Mesodermal cell (in vitro differentiated cells): ENCODE data around the gene LRRC61.

Source experiments
- H3K27ac ChIP-seq: 2 replicates; pipeline ENCODE4 v1.7.0; 2013; ENCODE audit warnings: mild to moderate bottlenecking, low read depth, low read length, moderate library complexity; ENCODE audit not compliant: severe bottlenecking
- H3K36me3 ChIP-seq: 2 replicates; pipeline ENCODE4 v1.7.1; 2013; ENCODE audit warnings: mild to moderate bottlenecking, low read length, moderate library complexity; ENCODE audit not compliant: control insufficient read depth, insufficient read depth
- H3K4me1 ChIP-seq: one replicate; pipeline ENCODE4 v1.7.1; 2013; ENCODE audit warnings: mild to moderate bottlenecking, low read length; ENCODE audit not compliant: insufficient read depth, control insufficient read depth, poor library complexity, severe bottlenecking
- H3K4me3 ChIP-seq: 2 replicates; pipeline ENCODE4 v1.7.0; 2013; ENCODE audit warnings: low read length, control low read depth, mild to moderate bottlenecking; ENCODE audit not compliant: insufficient read depth, poor library complexity, severe bottlenecking; ENCODE audit errors: extremely low read depth
- H3K9me3 ChIP-seq: 2 replicates; pipeline ENCODE4 v1.7.1; 2013; ENCODE audit warnings: mild to moderate bottlenecking, low read length, moderate library complexity; ENCODE audit not compliant: control insufficient read depth
- WGBS, 2 experiments: methylation state at CpG; one replicate each; pipeline ENCODE4 v1.1.5; 2013; ENCODE audit warnings: missing lambda C conversion rate in 2 of 2; ENCODE audit not compliant: insufficient coverage in 2 of 2; 5-methylcytosine and 5-hydroxymethylcytosine counted together

Gene LRRC61

GRCh38 chr7:150371131-150371995 is 48.2 kb downstream of the LRRC61 start:
- H3K4me1 ChIP-seq = peaks cover 60% of the 10 kb centered on the region
- peaks cover 57% of the 10 kb centered on the region for H3K36me3 ChIP-seq
- H3K9me3 ChIP-seq = no peaks in the 10 kb centered on the region
- H3K4me3 ChIP-seq = no peak overlapping the region
- 95% methylated on average over 44 to 47 of the region's 48 CpGs for WGBS, 2 experiments
- peak overlapping the region; percentile 98 for H3K27ac ChIP-seq

GRCh38 chr7:150371996-150372270 is 48.8 kb downstream of the LRRC61 start:
- Histone ChIP-seq H3K9me3 (no peaks in the 10 kb centered on the region), H3K36me3 (peaks cover 57% of the 10 kb centered on the region), H3K4me3 (no peak overlapping the region), H3K27ac (peak overlapping the region; percentile 41), H3K4me1 (peaks cover 65% of the 10 kb centered on the region)
- WGBS, 2 experiments = 94 to 98% methylated on average over 22 to 30 of the region's 30 CpGs

- Histone ChIP-seq H3K27ac (peak overlapping the region; percentile 41), H3K36me3 (peaks cover 57% of the 10 kb centered on the region), H3K4me3 (no peak overlapping the region), H3K9me3 (no peaks in the 10 kb centered on the region), H3K4me1 (peaks cover 71% of the 10 kb centered on the region)
- 95 to 98% methylated on average over 63 to 77 of the region's 79 CpGs for WGBS, 2 experiments
These were observed 49.3 kb downstream of the LRRC61 start for GRCh38 chr7:150372271-150373048.

- H3K4me1 ChIP-seq = peaks cover 76% of the 10 kb centered on the region
- no peaks in the 10 kb centered on the region for H3K9me3 ChIP-seq
- WGBS, 2 experiments = 86 to 89% methylated on average over 15 of the region's 21 CpGs
- peaks cover 57% of the 10 kb centered on the region for H3K36me3 ChIP-seq
- peak overlapping the region; percentile 90 for H3K27ac ChIP-seq
- H3K4me3 ChIP-seq = no peak overlapping the region
These were observed 50.1 kb downstream of the LRRC61 start for GRCh38 chr7:150373049-150373801.

- 100% methylated on average over 1 of the region's 4 CpGs for WGBS, 2 experiments
- peaks cover 57% of the 10 kb centered on the region for H3K36me3 ChIP-seq
- peak overlapping the region; percentile 90 for H3K27ac ChIP-seq
- H3K4me1 ChIP-seq = peaks cover 76% of the 10 kb centered on the region
- H3K4me3 ChIP-seq = peak overlapping the region; percentile 3
- no peaks in the 10 kb centered on the region for H3K9me3 ChIP-seq
These were observed 50.9 kb downstream of the LRRC61 start for GRCh38 chr7:150374026-150374425.

- H3K4me1 ChIP-seq = peaks cover 76% of the 10 kb centered on the region
- peak overlapping the region; percentile 3 for H3K4me3 ChIP-seq
- H3K36me3 ChIP-seq = peaks cover 57% of the 10 kb centered on the region
- H3K27ac ChIP-seq = peak overlapping the region; percentile 90
- 50 to 69% methylated on average over 3 to 5 of the region's 5 CpGs for WGBS, 2 experiments
- H3K9me3 ChIP-seq = no peaks in the 10 kb centered on the region
These were observed 51.3 kb downstream of the LRRC61 start for GRCh38 chr7:150374472-150374871.

GRCh38 chr7:150375662-150376521 is 52.7 kb downstream of the LRRC61 start:
- Histone ChIP-seq H3K36me3 (peaks cover 44% of the 10 kb centered on the region), H3K9me3 (no peaks in the 10 kb centered on the region), H3K4me1 (peaks cover 69% of the 10 kb centered on the region), H3K4me3 (no peak overlapping the region), H3K27ac (peak overlapping the region; percentile 45)
- 84 to 89% methylated on average over 6 of the region's 10 CpGs for WGBS, 2 experiments

GRCh38 chr7:150376560-150376959 is 53.4 kb downstream of the LRRC61 start:
- H3K27ac ChIP-seq = peak overlapping the region; percentile 45
- H3K4me1 ChIP-seq = peaks cover 66% of the 10 kb centered on the region
- H3K4me3 ChIP-seq = no peak overlapping the region
- no peaks in the 10 kb centered on the region for H3K9me3 ChIP-seq
- 78 to 89% methylated on average over 5 to 6 of the region's 6 CpGs for WGBS, 2 experiments
- peaks cover 37% of the 10 kb centered on the region for H3K36me3 ChIP-seq

GRCh38 chr7:150377196-150377595 is 54.0 kb downstream of the LRRC61 start:
- Histone ChIP-seq H3K9me3 (no peaks in the 10 kb centered on the region), H3K36me3 (peaks cover 34% of the 10 kb centered on the region), H3K4me3 (no peak overlapping the region), H3K27ac (peak overlapping the region; percentile 97), H3K4me1 (peaks cover 62% of the 10 kb centered on the region)
- WGBS, 2 experiments = 45 to 94% methylated on average over 2 of the region's 3 CpGs

- peaks cover 62% of the 10 kb centered on the region for H3K4me1 ChIP-seq
- WGBS, 2 experiments = 60 to 92% methylated on average over 1 to 2 of the region's 4 CpGs
These were observed 54.5 kb downstream of the LRRC61 start for GRCh38 chr7:150377635-150378034.

More at GRCh38 chr7:150377635-150378034, 54.5 kb downstream of the LRRC61 start:
- Histone ChIP-seq H3K27ac (peak overlapping the region; percentile 97), H3K9me3 (no peaks in the 10 kb centered on the region), H3K4me3 (no peak overlapping the region), H3K36me3 (peaks cover 33% of the 10 kb centered on the region)
